GM18498 (cell line): ENCODE results near the gene PCDHB1.
"Not testable (repeated sequence)": the region's sequence is repeated elsewhere in the genome, so short reads cannot be mapped to it uniquely, and the experiment has no call there.

ENCODE experiments used
- ATAC-seq: cut with Tn5 transposase; IDR thresholded peaks from one replicate; pipeline ENCODE4 v1.9.1; 2021; ENCODE audit warnings: mild to moderate bottlenecking, moderate library complexity; ENCODE audit not compliant: unreplicated experiment

Gene PCDHB1

GRCh38 chr5:141051521-141051866 is 320 bp downstream of the PCDHB1 start:
- no peak for ATAC-seq

DNA sequence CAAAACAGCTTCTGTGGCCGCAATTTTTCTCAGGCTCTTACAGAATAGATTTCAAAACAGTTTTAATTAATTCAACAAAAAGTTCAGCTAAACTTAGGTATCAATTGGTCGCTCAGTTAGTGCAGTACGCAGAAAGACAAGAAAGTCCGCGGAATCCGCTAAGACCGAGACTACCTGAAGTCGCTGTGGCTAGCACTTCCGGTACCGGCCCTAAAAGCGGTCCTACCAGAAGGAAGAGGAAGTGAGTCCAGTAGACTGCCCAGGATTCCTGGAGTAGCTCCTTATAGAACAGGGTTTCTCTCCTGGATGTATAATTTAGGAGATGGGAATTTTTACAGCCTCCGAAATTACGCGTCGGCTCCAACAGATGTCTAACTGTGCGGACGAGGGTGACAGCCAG is 26.7 kb downstream of the PCDHB1 start:
- ATAC-seq: no peak

- no peak for ATAC-seq
Measured at GRCh38 chr5:141082228-141082627, 31.1 kb downstream of the PCDHB1 start.

DNA sequence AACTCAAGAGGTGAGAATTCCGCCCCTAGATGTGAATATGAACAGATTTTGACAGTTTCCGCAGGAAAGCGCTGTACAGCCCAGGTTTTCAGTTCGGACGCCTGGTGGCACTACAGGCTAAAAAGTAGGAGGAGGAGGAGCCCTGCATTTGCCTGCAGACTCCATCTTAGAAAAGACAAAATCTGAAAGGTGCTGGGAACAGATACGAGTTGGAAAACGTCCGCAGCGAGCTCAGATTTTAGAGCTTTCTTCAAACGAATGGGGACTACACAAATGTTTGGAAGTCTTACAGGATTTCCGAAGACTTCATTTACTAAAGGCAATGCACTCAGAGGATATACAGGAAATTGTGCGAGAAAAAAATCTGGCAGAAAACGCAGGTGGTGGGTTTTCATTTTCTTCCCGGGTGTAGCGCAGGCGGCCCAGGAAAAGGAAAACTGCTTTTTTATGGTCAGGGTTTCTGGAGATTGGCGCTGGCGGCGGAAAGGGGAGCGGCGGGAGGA is 33.4 kb downstream of the PCDHB1 start:
- no peak for ATAC-seq

DNA sequence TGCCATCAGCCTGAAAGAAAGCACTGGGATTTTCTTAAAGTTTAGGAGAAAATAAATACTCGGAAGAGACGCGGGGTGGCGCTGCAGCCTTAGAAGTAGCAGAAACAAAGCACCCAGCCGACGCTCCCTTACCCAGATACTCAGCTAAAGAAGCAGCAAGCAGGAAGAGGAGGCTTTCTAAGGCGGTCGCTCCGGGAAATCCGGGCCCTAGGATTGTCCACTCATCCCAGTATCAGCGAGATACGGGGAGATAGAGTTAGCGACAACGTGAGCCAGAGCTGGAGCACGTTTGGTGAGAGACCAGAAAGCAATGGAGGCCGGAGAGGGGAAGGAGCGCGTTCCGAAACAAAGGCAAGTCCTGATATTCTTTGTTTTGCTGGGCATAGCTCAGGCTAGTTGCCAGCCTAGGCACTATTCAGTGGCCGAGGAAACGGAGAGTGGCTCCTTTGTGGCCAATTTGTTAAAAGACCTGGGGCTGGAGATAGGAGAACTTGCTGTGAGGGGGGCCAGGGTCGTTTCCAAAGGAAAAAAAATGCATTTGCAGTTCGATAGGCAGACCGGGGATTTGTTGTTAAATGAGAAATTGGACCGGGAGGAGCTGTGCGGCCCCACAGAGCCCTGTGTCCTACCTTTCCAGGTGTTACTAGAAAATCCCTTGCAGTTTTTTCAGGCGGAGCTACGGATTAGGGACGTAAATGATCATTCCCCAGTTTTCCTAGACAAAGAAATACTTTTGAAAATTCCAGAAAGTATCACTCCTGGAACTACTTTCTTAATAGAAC is 43.5 kb downstream of the PCDHB1 start, which contains the start of gene PCDHB2:
PCDHB2 (plus strand) TSS at position 135 of the 782 bp plus-strand sequence; CDS start at position 311, 176 bp downstream.
- no peak for ATAC-seq

DNA sequence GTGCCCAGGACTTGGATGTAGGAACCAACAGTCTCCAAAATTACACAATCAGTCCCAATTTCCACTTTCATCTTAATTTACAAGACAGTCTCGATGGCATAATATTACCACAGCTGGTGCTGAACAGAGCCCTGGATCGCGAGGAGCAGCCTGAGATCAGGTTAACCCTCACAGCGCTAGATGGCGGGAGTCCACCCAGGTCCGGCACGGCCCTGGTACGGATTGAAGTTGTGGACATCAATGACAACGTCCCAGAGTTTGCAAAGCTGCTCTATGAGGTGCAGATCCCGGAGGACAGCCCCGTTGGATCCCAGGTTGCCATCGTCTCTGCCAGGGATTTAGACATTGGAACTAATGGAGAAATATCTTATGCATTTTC is 44.1 kb downstream of the PCDHB1 start:
- ATAC-seq: no peak

DNA sequence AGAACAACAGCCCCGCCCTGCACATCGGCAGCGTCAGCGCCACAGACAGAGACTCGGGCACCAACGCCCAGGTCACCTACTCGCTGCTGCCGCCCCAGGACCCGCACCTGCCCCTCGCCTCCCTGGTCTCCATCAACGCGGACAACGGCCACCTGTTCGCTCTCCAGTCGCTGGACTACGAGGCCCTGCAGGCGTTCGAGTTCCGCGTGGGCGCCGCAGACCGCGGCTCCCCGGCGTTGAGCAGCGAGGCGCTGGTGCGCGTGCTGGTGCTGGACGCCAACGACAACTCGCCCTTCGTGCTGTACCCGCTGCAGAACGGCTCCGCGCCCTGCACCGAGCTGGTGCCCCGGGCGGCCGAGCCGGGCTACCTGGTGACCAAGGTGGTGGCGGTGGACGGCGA is 45.0 kb downstream of the PCDHB1 start:
- not testable (repeated sequence) for ATAC-seq

DNA sequence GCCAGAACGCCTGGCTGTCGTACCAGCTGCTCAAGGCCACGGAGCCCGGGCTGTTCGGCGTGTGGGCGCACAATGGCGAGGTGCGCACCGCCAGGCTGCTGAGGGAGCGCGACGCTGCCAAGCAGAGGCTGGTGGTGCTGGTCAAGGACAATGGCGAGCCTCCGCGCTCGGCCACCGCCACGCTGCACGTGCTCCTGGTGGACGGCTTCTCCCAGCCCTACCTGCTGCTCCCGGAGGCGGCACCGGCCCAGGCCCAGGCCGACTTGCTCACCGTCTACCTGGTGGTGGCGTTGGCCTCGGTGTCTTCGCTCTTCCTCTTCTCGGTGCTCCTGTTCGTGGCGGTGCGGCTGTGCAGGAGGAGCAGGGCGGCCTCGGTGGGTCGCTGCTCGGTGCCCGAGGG is 45.4 kb downstream of the PCDHB1 start:
- not testable (repeated sequence) for ATAC-seq

DNA sequence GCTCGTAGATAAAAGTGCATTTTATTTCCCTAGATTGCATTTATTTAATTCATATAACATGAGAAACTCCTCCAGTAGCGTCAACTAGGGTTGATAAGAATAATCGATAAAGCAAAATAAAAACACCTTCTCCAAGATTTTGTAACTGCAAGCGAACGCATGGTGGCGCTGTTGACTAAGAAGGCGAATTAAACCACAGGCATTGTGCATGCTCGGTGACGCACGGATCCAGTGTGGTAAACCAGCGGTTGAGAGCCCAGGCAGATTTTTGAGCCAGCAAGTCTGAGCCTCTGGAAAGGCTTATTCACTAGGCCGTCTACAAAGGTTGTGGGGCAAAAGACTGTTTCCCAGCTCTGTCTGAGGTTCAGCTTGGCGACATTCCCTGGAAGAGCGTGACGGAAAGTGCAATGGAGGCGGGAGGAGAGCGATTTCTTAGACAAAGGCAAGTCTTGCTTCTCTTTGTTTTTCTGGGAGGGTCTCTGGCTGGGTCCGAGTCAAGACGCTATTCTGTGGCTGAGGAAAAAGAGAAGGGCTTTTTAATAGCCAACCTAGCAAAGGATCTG is 49.1 kb downstream of the PCDHB1 start, which contains the start of gene PCDHB3:
PCDHB3 (plus strand) TSS at position 231 of the 563 bp plus-strand sequence; CDS start at position 408, 177 bp downstream.
- ATAC-seq: no peak

- no peak for ATAC-seq
Measured at GRCh38 chr5:141101059-141101458, 49.9 kb downstream of the PCDHB1 start.

DNA sequence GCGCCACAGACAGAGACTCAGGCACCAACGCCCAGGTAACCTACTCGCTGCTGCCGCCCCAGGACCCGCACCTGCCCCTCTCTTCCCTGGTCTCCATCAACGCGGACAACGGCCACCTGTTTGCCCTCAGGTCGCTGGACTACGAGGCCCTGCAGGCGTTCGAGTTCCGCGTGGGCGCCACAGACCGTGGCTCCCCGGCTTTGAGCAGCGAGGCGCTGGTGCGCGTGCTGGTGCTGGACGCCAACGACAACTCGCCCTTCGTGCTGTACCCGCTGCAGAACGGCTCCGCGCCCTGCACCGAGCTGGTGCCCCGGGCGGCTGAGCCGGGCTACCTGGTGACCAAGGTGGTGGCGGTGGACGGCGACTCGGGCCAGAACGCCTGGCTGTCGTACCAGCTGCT is 50.9 kb downstream of the PCDHB1 start:
- not testable (repeated sequence) for ATAC-seq

- not testable (repeated sequence) for ATAC-seq
Measured at GRCh38 chr5:141102471-141102870, 51.3 kb downstream of the PCDHB1 start.

DNA sequence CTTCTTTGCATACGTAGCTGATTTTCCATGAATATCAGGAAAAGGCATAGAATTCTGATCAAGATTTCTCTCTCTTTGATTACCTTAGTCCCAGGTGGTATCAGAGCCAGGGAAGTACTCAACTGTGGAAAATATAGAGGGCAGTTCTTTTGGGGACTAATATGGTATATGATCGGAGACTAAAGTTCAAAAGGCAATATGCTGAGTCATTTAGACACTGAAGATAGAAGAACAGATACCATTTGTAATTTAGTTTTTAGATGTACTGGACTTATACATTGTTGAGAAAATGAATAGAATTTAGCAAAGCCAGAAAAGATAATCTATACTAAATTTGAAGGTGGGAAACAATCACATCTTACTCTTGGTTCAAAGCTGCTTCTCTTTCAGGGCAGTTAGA is 54.2 kb downstream of the PCDHB1 start:
- ATAC-seq: no peak
